ENCODE results near the gene HMG20B. TPM values are rescaled to one million over a fixed set of nuclear protein-coding genes. Genes with fewer than 3 reads are reported as not detected.
"Not testable (repeated sequence)": the region's sequence is repeated elsewhere in the genome, so short reads cannot be mapped to it uniquely, and the experiment has no call there.

Gene HMG20B
- total RNA-seq, 1 experiment from 2014 or later, result 33.9 TPM

DNA sequence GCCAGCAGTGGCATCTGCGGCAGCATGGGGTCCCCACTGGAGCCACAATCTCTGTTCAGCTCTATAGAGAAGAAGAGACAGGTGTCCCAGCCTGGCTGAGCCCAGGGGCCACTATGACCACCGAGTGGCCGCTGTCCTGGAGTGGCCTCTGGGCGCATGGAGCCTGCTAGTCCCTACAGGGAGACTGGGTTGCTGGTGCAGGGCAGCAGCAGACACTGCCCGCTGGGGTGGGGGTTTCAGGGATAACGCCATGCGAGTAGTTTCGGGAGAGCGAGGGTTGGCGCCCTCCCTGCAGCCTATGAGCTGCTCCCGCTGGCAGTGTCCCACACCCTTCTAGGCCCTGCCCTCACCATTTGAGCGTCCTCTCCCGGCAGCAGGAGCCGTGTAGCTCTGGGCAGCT lies 44.7 kb upstream of the HMG20B start:
- Mint-ChIP-seq H3K9me3 (ENCODE audit: unreplicated experiment) (no peaks in the 10 kb centered on the region), H3K27me3 (ENCODE audit: insufficient read depth, unreplicated experiment) (no peaks in the 10 kb centered on the region), H3K4me3 (ENCODE audit: unreplicated experiment) (no peak overlapping the region), H3K4me1 (ENCODE audit: low read depth, unreplicated experiment) (no peaks in the 10 kb centered on the region), H3K36me3 (ENCODE audit: insufficient read depth, unreplicated experiment) (peaks cover 23% of the 10 kb centered on the region), H3K27ac (ENCODE audit: unreplicated experiment) (no peak overlapping the region)
- no peaks in the 10 kb centered on the region for H3K27me3 ChIP-seq (replicated peaks; ENCODE audit: control insufficient read depth, insufficient read depth, low read length)
- no peaks in the 10 kb centered on the region for H3K9me3 ChIP-seq
- POLR2A ChIA-PET, result no interaction called here
- DNase-seq, result no peak
- TF ChIP-seq, protein P1, sequence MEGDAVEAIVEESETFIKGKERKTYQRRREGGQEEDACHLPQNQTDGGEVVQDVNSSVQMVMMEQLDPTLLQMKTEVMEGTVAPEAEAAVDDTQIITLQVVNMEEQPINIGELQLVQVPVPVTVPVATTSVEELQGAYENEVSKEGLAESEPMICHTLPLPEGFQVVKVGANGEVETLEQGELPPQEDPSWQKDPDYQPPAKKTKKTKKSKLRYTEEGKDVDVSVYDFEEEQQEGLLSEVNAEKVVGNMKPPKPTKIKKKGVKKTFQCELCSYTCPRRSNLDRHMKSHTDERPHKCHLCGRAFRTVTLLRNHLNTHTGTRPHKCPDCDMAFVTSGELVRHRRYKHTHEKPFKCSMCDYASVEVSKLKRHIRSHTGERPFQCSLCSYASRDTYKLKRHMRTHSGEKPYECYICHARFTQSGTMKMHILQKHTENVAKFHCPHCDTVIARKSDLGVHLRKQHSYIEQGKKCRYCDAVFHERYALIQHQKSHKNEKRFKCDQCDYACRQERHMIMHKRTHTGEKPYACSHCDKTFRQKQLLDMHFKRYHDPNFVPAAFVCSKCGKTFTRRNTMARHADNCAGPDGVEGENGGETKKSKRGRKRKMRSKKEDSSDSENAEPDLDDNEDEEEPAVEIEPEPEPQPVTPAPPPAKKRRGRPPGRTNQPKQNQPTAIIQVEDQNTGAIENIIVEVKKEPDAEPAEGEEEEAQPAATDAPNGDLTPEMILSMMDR (IDR thresholded peaks at IDR 0.05; ENCODE audit: insufficient read depth in 1 of 2, low read depth in 1 of 2, low read length in 1 of 2, severe bottlenecking in 1 of 2, unreplicated experiment in 1 of 2), result no peak
- no peak overlapping the region for H3K4me3 ChIP-seq (ENCODE audit: low read depth, low read length)
- H3K4me1 ChIP-seq, result no peaks in the 10 kb centered on the region
- H3K36me3 ChIP-seq (ENCODE audit: control insufficient read depth, insufficient read depth, low read length), result 0 out of 2 replicates have a peak, but pooled peaks cover 1% of the 10 kb centered on the region
- CTCF ChIA-PET, result no interaction called here
- intact Hi-C loops (cut with micrococcal nuclease; ENCODE audit: unreplicated experiment), result no loop called here
- BruUV-seq (replicated peaks), result no TSS peak

DNA sequence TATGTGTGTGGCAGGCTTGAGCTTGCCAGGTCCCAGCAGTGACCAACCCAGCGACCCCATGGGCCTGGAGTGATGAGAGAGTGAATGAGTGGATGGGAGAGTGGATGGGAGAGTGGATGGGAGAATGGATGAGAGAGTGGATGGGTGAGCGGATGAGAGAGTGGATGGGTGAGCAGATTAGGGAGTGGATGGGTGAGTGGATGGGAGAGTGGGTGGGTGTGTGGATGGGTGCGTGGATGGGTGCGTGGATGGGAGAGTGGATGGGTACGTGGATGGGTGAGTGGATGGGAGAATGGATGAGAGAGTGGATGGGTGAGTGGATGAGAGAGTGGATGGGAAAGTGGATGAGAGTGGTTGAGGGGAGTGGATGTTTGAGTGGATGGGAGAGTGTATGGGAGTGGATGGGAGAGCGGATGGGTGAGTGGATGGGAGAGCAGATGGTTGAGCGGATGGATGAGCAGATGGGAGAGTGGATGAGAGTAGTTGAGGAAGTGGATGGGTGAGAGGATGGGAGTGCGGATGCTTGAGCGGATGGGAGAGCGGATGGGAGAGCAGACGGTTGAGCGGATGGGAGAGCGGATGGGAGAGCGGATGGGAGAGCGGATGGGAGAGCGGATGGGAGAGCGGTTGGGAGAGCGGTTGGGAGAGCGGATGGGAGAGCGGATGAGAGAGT lies 44.1 kb upstream of the HMG20B start:
- CTCF ChIA-PET, result no interaction called here
- no peaks in the 10 kb centered on the region for H3K4me1 ChIP-seq
- BruUV-seq (replicated peaks), result no TSS peak
- H3K9me3 ChIP-seq, result no peaks in the 10 kb centered on the region
- Mint-ChIP-seq H3K4me1 (ENCODE audit: low read depth, unreplicated experiment) (no peaks in the 10 kb centered on the region), H3K4me3 (ENCODE audit: unreplicated experiment) (no peak overlapping the region), H3K9me3 (ENCODE audit: unreplicated experiment) (no peaks in the 10 kb centered on the region), H3K27me3 (ENCODE audit: insufficient read depth, unreplicated experiment) (no peaks in the 10 kb centered on the region), H3K36me3 (ENCODE audit: insufficient read depth, unreplicated experiment) (peaks cover 19% of the 10 kb centered on the region), H3K27ac (ENCODE audit: unreplicated experiment) (no peak overlapping the region)
- intact Hi-C loops (cut with micrococcal nuclease; ENCODE audit: unreplicated experiment), result no loop called here
- DNase-seq, result no peak
- H3K27me3 ChIP-seq (replicated peaks; ENCODE audit: control insufficient read depth, insufficient read depth, low read length), result no peaks in the 10 kb centered on the region
- TF ChIP-seq, protein P1 (IDR thresholded peaks at IDR 0.05; ENCODE audit: insufficient read depth in 1 of 2, low read depth in 1 of 2, low read length in 1 of 2, severe bottlenecking in 1 of 2, unreplicated experiment in 1 of 2), result no peak
- 0 out of 2 replicates have a peak, but pooled peaks cover 1% of the 10 kb centered on the region for H3K36me3 ChIP-seq (ENCODE audit: control insufficient read depth, insufficient read depth, low read length)
- POLR2A ChIA-PET, result no interaction called here
- no peak overlapping the region for H3K4me3 ChIP-seq (ENCODE audit: low read depth, low read length)

DNA sequence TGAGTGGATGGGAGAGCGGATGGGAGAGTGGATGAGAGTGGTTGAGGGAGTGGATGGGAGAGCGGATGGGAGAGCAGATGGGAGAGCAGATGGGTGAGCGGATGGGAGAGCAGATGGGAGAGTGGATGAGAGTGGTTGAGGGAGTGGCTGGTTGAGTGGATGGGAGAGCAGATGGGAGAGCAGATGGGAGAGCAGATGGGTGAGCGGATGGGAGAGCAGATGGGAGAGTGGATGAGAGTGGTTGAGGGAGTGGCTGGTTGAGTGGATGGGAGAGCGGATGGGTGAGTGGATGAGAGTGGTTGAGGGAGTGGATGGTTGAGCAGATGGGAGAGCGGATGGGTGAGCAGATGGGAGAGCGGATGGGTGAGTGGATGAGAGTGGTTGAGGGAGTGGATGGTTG lies 43.4 kb upstream of the HMG20B start:
- BruUV-seq (replicated peaks); H3K36me3 ChIP-seq (ENCODE audit: control insufficient read depth, insufficient read depth, low read length); H3K9me3 ChIP-seq; POLR2A ChIA-PET; DNase-seq; CTCF ChIA-PET; H3K27me3 ChIP-seq (replicated peaks; ENCODE audit: control insufficient read depth, insufficient read depth, low read length); H3K4me3 Mint-ChIP-seq (ENCODE audit: unreplicated experiment); H3K27ac Mint-ChIP-seq (ENCODE audit: unreplicated experiment); H3K27me3 Mint-ChIP-seq (ENCODE audit: insufficient read depth, unreplicated experiment); H3K9me3 Mint-ChIP-seq (ENCODE audit: unreplicated experiment); H3K4me1 ChIP-seq; H3K4me1 Mint-ChIP-seq (ENCODE audit: low read depth, unreplicated experiment); H3K4me3 ChIP-seq (ENCODE audit: low read depth, low read length); intact Hi-C loops (cut with micrococcal nuclease; ENCODE audit: unreplicated experiment): not testable (repeated sequence)
- peaks cover 20% of the 10 kb centered on the region for H3K36me3 Mint-ChIP-seq (ENCODE audit: insufficient read depth, unreplicated experiment)

Measured in Caco-2 (cell line).